ENCODE data around the gene SEC14L3. TPM values are rescaled to one million over a fixed set of nuclear protein-coding genes. Genes with fewer than 3 reads are reported as not detected.

The SEC14L3 gene
- total and polyA plus RNA-seq, 2 of the 4 experiments (the other 2 are of a cell fraction), result not detected

DNA sequence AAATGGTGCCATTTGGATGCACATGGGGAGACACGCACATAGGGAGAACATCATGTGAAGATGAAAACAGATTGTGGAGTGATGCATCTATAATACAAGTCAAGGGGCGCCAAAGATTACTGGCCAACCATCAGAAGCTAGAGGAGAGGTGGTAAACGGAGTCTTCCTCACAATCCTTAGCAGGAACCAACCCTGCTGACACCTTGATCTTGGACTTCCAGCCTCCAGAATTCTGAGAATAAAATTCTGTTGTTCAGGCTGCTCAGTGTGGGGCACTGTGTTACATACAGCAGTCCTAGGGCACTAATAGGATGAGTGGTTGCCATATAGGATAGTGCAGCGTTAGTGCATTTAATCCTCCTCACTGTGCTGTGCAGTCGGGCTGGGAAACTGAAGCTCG, 41.6 kb upstream of the SEC14L3 start:
- Histone ChIP-seq H2AFZ (replicated peaks; ENCODE audit: low read length, poor library complexity) (no peak overlapping the region), H2AK9ac (replicated peaks; ENCODE audit: low read depth, low read length, poor library complexity) (no peak overlapping the region), H3K9me3 (ENCODE audit: control insufficient read depth, insufficient read depth, low read length) (peaks cover 3% of the 10 kb centered on the region; the same call in 1 of the 2 replicates), H2BK15ac (ENCODE audit: low read depth, low read length) (no peak overlapping the region), H2BK5ac (ENCODE audit: low read depth, low read length, poor library complexity, severe bottlenecking) (no peak overlapping the region), H3K4ac (ENCODE audit: low read depth, low read length) (no peak overlapping the region), H3K36me3 (ENCODE audit: control insufficient read depth, insufficient read depth, low read length) (no peaks in the 10 kb centered on the region), H3K4me3 (ENCODE audit: insufficient read depth, low read depth, low read length) (no peak overlapping the region), H3K27me3 (ENCODE audit: control insufficient read depth, insufficient read depth, low read length) (peaks cover 25% of the 10 kb centered on the region), H3K23ac (ENCODE audit: low read depth, low read length) (no peak overlapping the region), H3K27ac (ENCODE audit: insufficient read depth, low read length) (no peak overlapping the region), H4K5ac (ENCODE audit: low read depth, low read length) (no peak overlapping the region), H3K56ac (ENCODE audit: extremely low read depth, insufficient read depth, low read length) (no peak overlapping the region), H3K14ac (replicated peaks; ENCODE audit: low read depth, low read length) (no peak overlapping the region), H3K18ac (ENCODE audit: low read depth, low read length) (no peak overlapping the region), H2BK120ac (ENCODE audit: low read depth, low read length) (no peak overlapping the region), H2BK20ac (ENCODE audit: low read depth, low read length) (no peak overlapping the region), H2AK5ac (ENCODE audit: low read depth, low read length) (no peak overlapping the region), H4K20me1 (ENCODE audit: insufficient read depth, low read length) (no peaks in the 10 kb centered on the region), H4K91ac (ENCODE audit: insufficient read depth, low read depth, low read length) (no peak overlapping the region), H3K79me1 (ENCODE audit: low read depth in 1 of 2, low read length in 2 of 2) (no peaks in the 10 kb centered on the region), H4K8ac (ENCODE audit: low read depth in 2 of 2, low read length in 2 of 2) (no peak overlapping the region), H3K4me2 (ENCODE audit: low read depth, low read length) (no peak overlapping the region), H3K4me1 (ENCODE audit: control insufficient read depth, insufficient read depth, low read length) (no peaks in the 10 kb centered on the region), H3K9ac (ENCODE audit: low read depth, low read length) (no peak overlapping the region), H3K9me1 (ENCODE audit: insufficient read depth, low read length) (no peaks in the 10 kb centered on the region)
- TF ChIP-seq FOS (IDR thresholded peaks at IDR 0.05; ENCODE audit: low read depth, low read length), result no peak
- TF ChIP-seq SMC3 (IDR thresholded peaks at IDR 0.05; ENCODE audit: low read depth, low read length), result no peak
- TF ChIP-seq RAD21 (IDR thresholded peaks at IDR 0.05; ENCODE audit: low read length), result no peak
- TF ChIP-seq RCOR1 (IDR thresholded peaks at IDR 0.05; ENCODE audit: insufficient replicate concordance, low read length), result no peak
- TF ChIP-seq RFX5 (IDR thresholded peaks at IDR 0.05; ENCODE audit: low read depth, low read length), result no peak
- dilution Hi-C loops (cut with HindIII; ENCODE audit: low sequenced_read_pairs, unreplicated experiment) (no loop called here), intact Hi-C loops (cut with micrococcal nuclease) (no loop called here), in situ Hi-C loops (cut with MboI; ENCODE audit: low sequenced_read_pairs) (no loop called here)
- CTCF ChIA-PET, result no interaction called here
- ATAC-seq (ENCODE audit: low read depth) (no peak), DNase-seq (no peak)
- no TSS peak for BruUV-seq (replicated peaks)
- 80% methylated on average over 3 of the region's 6 CpGs; no CpG with 5 or more reads in 1 of the 2 experiments for WGBS, 2 experiments (ENCODE audit: extremely low coverage in 2 of 2, insufficient read length in 1 of 2)
- POLR2A ChIA-PET (ENCODE audit: unreplicated experiment), result no interaction called here
